SK-N-MC (cell line): ENCODE measurements around the gene POU6F2.
"Not testable (repeated sequence)": the region's sequence is repeated elsewhere in the genome, so short reads cannot be mapped to it uniquely, and the experiment has no call there.

Source experiments
- DNase-seq: peaks from one replicate; pipeline ENCODE4 v3.0.0-alpha.2; 2011; ENCODE audit warnings: low read depth, low spot score
- H3K27ac ChIP-seq: fragments of 200-600 bp; sonication (generic); 2 replicates; pipeline ENCODE4 v1.5.1; 2016; ENCODE audit warnings: mixed run types
- H3K36me3 ChIP-seq: fragments of 200-600 bp; sonication (generic); 2 replicates; pipeline ENCODE4 v1.6.1; 2017; ENCODE audit warnings: antibody characterized with exemption, low read length, mixed read lengths; ENCODE audit not compliant: insufficient read depth
- H3K4me3 ChIP-seq: fragments of 200-600 bp; sonication (generic); 2 replicates; pipeline ENCODE4 v1.5.1; 2016
- H3K9ac ChIP-seq: fragments of 200-600 bp; sonication (generic); 2 replicates; pipeline ENCODE4 v1.8.0; 2017; ENCODE audit warnings: mixed run types, mixed read lengths; ENCODE audit not compliant: insufficient read length
- H3K9me3 ChIP-seq: fragments of 200-600 bp; sonication (generic); 2 replicates; pipeline ENCODE4 v1.6.1; 2017; ENCODE audit warnings: low read depth, mild to moderate bottlenecking, antibody characterized with exemption, low read length, moderate library complexity, mixed read lengths
- EZH2 ChIP-seq: fragments of 200-600 bp; sonication (generic); IDR thresholded peaks from one replicate; pipeline ENCODE4 v1.6.1; 2017; ENCODE audit warnings: antibody characterized with exemption
- FOXP2 ChIP-seq: optimal IDR thresholded peaks from 2 replicates; pipeline ENCODE3; 2011; ENCODE audit warnings: mild to moderate bottlenecking, moderate library complexity; ENCODE audit not compliant: insufficient read depth; ENCODE audit errors: extremely low read length, control extremely low read depth
- POLR2AphosphoS5 ChIP-seq: IDR thresholded peaks from 2 replicates; pipeline ENCODE4 v1.6.1; 2012; ENCODE audit warnings: mild to moderate bottlenecking, low read depth, low read length, borderline replicate concordance

Gene POU6F2

DNA sequence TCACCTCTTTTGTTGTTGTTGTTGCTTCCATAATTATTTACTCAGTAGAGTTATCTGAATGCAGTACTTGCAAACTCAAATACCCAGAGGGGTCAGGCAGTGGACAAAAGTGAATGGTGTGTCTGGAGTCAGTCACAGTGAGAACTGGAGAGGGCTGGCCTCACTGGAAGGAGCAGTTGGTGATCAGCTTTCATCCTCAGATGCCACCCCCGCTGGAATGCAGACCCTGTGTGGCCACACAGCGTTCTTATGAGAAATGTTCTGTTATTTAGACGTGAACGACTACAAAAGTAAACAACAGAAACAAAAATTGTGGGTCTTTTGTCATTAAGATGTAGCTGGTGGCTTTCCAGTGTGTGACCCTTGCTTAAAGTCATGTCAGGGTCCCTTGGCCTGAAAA lies 39.1 kb upstream of the POU6F2 start:
- Histone ChIP-seq H3K9me3 (no peaks in the 10 kb centered on the region), H3K9ac (no peak overlapping the region), H3K27ac (no peak overlapping the region), H3K4me3 (no peak overlapping the region), H3K36me3 (no peaks in the 10 kb centered on the region)
- DNase-seq: no peak
- no peak for TF ChIP-seq EZH2
- TF ChIP-seq POLR2AphosphoS5: no peak
- TF ChIP-seq FOXP2: no peak

DNA sequence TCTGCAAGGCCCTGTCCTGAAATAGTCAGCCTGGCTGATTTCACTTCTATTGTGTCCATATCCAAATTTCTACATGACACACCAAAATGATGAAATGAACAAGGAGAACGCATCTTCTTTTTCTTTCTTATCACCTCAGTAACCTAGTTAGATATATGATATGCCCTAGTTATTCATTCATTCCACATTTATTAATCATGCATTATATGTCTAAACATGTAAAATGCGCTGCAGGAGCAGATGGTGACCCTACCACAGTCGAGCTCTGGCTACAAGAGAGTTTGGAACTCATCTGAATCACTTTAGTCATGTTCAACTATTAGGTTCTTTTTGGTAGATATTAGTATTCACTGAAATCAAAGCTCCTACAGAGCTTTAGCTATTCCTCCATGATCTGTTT lies 36.9 kb upstream of the POU6F2 start:
- Histone ChIP-seq H3K27ac (no peak overlapping the region), H3K9ac (no peak overlapping the region), H3K4me3 (no peak overlapping the region), H3K9me3 (no peaks in the 10 kb centered on the region), H3K36me3 (no peaks in the 10 kb centered on the region)
- TF ChIP-seq FOXP2: no peak
- no peak for TF ChIP-seq EZH2
- no peak for TF ChIP-seq POLR2AphosphoS5
- DNase-seq: no peak

DNA sequence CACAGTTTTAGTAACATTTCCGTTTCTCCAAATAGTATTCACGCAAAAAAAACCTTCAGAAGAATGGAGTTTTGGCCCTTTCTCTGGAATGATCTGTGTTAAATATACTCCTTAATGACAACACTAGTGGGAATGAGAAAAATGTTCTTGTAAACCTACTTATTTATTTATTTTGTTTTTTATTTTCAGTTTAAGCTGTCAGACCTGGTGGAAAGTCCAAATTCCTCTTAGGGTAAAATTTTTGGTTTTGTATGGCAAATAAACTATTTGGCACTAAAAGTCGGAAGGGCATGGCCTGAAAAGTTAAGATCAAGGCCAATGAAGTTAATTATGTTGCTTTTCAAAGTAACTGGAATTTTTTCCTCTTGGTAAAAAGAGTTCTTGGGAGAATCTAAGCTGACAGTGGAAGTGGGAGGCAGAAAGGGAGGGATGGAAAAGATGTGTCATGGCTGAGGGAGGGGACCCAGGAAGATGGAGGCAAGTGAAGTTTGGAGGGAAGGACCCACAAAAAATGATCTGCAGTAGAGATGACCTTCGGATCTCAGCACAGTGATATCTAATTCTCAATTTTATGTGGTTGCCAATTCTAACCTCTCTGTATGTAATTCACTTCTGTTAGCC lies 35.2 kb upstream of the POU6F2 start:
- TF ChIP-seq EZH2: no peak
- no peak for TF ChIP-seq FOXP2
- TF ChIP-seq POLR2AphosphoS5: no peak
- Histone ChIP-seq H3K27ac (no peak overlapping the region), H3K9me3 (no peaks in the 10 kb centered on the region), H3K36me3 (no peaks in the 10 kb centered on the region), H3K4me3 (no peak overlapping the region), H3K9ac (no peak overlapping the region)
- no peak for DNase-seq

GRCh38 chr7:38947541-38947940 lies 30.2 kb upstream of the POU6F2 start:
- H3K27ac ChIP-seq, H3K9ac ChIP-seq, H3K36me3 ChIP-seq, H3K4me3 ChIP-seq, DNase-seq, H3K9me3 ChIP-seq: not testable (repeated sequence)

DNA sequence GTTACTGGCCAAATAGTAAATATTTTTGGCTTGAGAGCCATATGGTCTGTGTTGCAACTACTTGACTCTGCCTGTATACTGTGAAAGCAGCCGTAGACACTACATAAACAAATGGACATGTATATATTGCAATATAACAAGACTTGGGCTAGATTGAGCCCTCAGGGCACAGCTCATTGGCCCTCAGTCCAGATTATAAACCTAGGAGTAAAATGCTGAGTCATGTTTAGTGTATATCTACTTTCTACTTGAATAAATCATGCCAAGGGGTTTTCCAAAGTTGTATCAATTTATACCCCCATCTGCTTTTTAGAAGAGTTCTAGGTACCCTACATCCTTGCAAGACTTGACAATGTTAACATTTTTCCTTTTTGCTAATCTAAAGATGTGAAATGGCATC lies 27.4 kb upstream of the POU6F2 start:
- Histone ChIP-seq H3K27ac (no peak overlapping the region), H3K4me3 (no peak overlapping the region), H3K9me3 (no peaks in the 10 kb centered on the region), H3K36me3 (no peaks in the 10 kb centered on the region), H3K9ac (no peak overlapping the region)
- no peak for TF ChIP-seq POLR2AphosphoS5
- TF ChIP-seq FOXP2: no peak
- no peak for TF ChIP-seq EZH2
- DNase-seq: no peak

DNA sequence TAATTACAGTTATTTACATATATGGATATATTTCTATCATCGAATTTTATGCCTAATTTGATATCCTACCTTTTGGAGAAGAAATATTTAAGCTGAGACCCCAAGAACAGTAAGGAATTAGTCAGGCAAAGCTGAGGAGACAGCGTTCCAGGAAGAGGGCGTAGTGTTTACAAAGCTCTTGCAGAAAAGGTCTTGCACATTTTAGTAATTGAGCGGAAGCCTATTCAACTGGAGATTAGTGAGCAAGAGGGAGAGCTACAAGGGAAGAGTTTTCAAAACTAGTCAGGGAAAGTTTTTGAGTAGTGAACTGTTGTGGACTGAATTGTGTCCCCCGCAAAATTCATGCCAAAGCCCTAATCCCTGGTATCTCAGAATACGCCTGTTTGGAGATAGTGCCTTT lies 26.5 kb upstream of the POU6F2 start:
- TF ChIP-seq POLR2AphosphoS5: no peak
- no peak for TF ChIP-seq EZH2
- no peak for TF ChIP-seq FOXP2
- Histone ChIP-seq H3K4me3 (no peak overlapping the region), H3K9ac (no peak overlapping the region)

DNA sequence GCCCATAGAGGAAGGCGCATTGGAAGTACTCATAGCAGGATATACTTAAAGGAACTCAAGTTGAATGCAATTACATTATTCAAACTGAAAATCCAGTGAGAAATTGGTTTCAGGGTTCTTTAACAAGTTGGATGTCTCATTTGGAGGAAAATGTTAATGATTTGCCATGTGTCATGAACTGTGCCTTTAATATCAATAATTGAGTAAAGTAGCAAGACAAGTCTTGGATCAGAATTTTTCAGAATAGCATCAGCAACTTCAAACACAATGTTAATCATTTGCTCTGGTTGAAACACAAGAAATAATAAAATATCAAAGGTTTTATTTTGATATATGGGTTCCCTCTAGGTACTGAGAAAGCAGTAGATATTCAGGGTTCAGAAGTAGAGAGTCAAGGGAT lies 24.5 kb upstream of the POU6F2 start:
- Histone ChIP-seq H3K27ac (no peak overlapping the region), H3K4me3 (no peak overlapping the region), H3K36me3 (no peaks in the 10 kb centered on the region), H3K9me3 (no peaks in the 10 kb centered on the region), H3K9ac (no peak overlapping the region)
- TF ChIP-seq FOXP2: no peak
- no peak for TF ChIP-seq POLR2AphosphoS5
- no peak for TF ChIP-seq EZH2
- no peak for DNase-seq

More for the DNA sequence above, 26.5 kb upstream of the POU6F2 start:
- no peak for DNase-seq
- Histone ChIP-seq H3K9me3 (no peaks in the 10 kb centered on the region), H3K36me3 (no peaks in the 10 kb centered on the region), H3K27ac (no peak overlapping the region)

DNA sequence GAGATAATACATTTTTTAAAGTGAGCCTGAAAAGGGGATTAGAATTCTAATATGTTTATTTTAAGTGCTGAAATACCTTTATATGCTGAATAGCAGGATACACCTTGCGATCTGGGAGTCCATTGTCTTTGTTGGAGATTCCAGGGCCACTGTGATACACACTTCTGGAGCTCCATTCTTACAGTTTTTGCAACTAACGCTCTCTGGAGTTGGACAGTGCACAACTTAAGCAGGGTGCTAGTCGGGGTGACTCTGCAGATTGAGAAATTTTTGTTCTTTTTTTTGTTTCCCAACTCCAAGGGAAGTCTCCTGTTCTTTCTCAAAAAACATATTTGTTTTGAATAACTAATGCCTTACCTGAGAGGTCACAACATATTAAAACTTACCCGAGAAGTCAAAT lies 23.7 kb upstream of the POU6F2 start:
- TF ChIP-seq FOXP2: no peak
- TF ChIP-seq POLR2AphosphoS5: no peak
- no peak for TF ChIP-seq EZH2
- H3K4me3 ChIP-seq: no peak overlapping the region
- H3K27ac ChIP-seq: no peak overlapping the region
- H3K36me3 ChIP-seq: no peaks in the 10 kb centered on the region
- no peak for DNase-seq
- H3K9me3 ChIP-seq: no peaks in the 10 kb centered on the region
- no peak overlapping the region for H3K9ac ChIP-seq

DNA sequence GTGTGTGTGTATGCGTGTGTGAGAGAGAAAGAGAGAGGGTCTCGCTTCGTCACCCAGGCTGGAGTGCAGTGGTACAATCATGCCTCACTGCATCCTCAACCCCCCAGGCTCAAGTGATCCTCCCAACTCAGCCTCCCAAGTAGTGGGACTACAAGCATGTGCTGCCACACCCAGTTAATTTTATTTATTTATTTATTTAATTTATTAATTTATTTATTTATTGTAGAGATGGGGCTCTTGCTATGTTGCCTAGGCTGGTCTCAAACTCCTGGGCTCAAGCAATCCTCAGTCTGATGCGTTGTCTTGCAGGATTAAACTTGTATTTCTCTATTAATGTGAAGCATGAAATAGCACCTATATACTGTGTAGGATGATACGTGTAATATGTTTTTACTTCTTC lies 21.8 kb upstream of the POU6F2 start:
- Histone ChIP-seq H3K9ac (no peak overlapping the region), H3K36me3 (no peaks in the 10 kb centered on the region), H3K4me3 (no peak overlapping the region), H3K27ac (no peak overlapping the region), H3K9me3 (no peaks in the 10 kb centered on the region)
- TF ChIP-seq EZH2 (no peak), POLR2AphosphoS5 (no peak), FOXP2 (no peak)
- DNase-seq: no peak

GRCh38 chr7:38962028-38962427 lies 15.7 kb upstream of the POU6F2 start:
- Histone ChIP-seq H3K27ac (no peak overlapping the region), H3K9me3 (no peaks in the 10 kb centered on the region), H3K9ac (no peak overlapping the region), H3K36me3 (no peaks in the 10 kb centered on the region), H3K4me3 (no peak overlapping the region)
- DNase-seq: no peak
- TF ChIP-seq POLR2AphosphoS5 (no peak), FOXP2 (no peak), EZH2 (no peak)
